AG04450 (cell line): ENCODE data around the gene SLC5A10. TPM values are rescaled to one million over a fixed set of nuclear protein-coding genes. Genes with fewer than 3 reads are reported as not detected.

Experiments
- CTCF ChIA-PET: fragments of 300-600, 350-600 bp; formaldehyde crosslinking; extraction: SDS; loops from one replicate; lab custom pipeline; 2022; ENCODE audit warnings: antibody characterized with exemption, inconsistent platforms; lab: Charles Lee
- POLR2A ChIA-PET: fragments of 350-600 bp; formaldehyde crosslinking; extraction: SDS; loops from one replicate; lab custom pipeline; 2021; ENCODE audit warnings: antibody characterized with exemption, inconsistent platforms; lab: Yijun Ruan, JAX
- DNase-seq: peaks from one replicate; pipeline ENCODE4 v3.0.0-alpha.2; 2011; ENCODE audit warnings: low read depth, low spot score
- H3K27ac ChIP-seq: one replicate; pipeline ENCODE4 v1.5.1; 2012; ENCODE audit warnings: low read depth, low read length, control low read depth
- H3K27me3 ChIP-seq: one replicate; pipeline ENCODE4 v1.6.0; 2012; ENCODE audit warnings: low read length; ENCODE audit not compliant: control insufficient read depth, insufficient read depth
- H3K4me3 ChIP-seq: 2 replicates; pipeline ENCODE4 v1.5.1; 2011; ENCODE audit warnings: mild to moderate bottlenecking, low read depth, low read length, control low read depth
- H3K9me3 ChIP-seq: 2 replicates; pipeline ENCODE4 v1.5.1; 2012; ENCODE audit warnings: low read length; ENCODE audit not compliant: control insufficient read depth, insufficient read depth
- CTCF ChIP-seq: IDR thresholded peaks from 2 replicates; pipeline ENCODE4 v1.5.1; 2011; ENCODE audit warnings: low read depth, low read length, control low read depth, inconsistent platforms
- polyA plus RNA-seq: library from polyadenylated mRNA; depleted of rRNA; stranded (reverse); fragments of >200 nt; gene quantifications from 2 replicates; pipeline ENCODE4 v1.2.3, GENCODE V29; 2011

Gene SLC5A10
- polyA plus RNA-seq, 1 experiment = not detected

- no peak overlapping the region for H3K4me3 ChIP-seq
- ChIA-PET POLR2A (no interaction called here), CTCF (interaction anchor here (0.9 kb wide), 1 partner anchor 20 kb away, joined by 3 read pairs; no protein-coding TSS in a partner anchor)
- no peaks in the 10 kb centered on the region for H3K27me3 ChIP-seq
- no peaks in the 10 kb centered on the region; the same call in 1 of the 2 replicates for H3K9me3 ChIP-seq
- peak overlapping the region; percentile 85 for H3K27ac ChIP-seq
- TF ChIP-seq CTCF = no peak
- DNase-seq = no peak
Observed at GRCh38 chr17:18980682-18981334, 28.8 kb downstream of the SLC5A10 start.

DNA sequence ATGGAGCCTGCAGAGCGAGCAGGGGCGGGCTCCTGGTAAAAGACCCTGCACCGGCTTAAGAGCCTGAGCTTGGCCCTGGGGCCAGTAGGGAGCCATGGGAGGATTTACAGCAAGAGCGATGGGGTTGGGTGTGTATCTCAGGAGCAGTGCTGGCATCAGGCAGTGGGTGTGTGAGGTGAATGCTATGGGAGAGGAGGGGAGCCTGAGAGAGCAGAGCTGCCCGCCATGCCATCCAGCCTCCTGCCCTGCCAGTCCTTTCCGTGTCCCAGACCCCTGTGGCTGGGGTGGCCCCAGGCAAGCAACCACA, 29.3 kb downstream of the SLC5A10 start:
- no peaks in the 10 kb centered on the region for H3K27me3 ChIP-seq
- ChIA-PET CTCF (interaction anchor here (0.9 kb wide), 1 partner anchor 20 kb away, joined by 3 read pairs; no protein-coding TSS in a partner anchor), POLR2A (no interaction called here)
- no peak for DNase-seq
- H3K4me3 ChIP-seq = no peak overlapping the region
- no peak for TF ChIP-seq CTCF
- H3K27ac ChIP-seq = peak overlapping the region; percentile 85
- no peaks in the 10 kb centered on the region; the same call in 1 of the 2 replicates for H3K9me3 ChIP-seq

GRCh38 chr17:18981642-18982424, 29.9 kb downstream of the SLC5A10 start:
- ChIA-PET CTCF (interaction anchor here (0.9 kb wide), 1 partner anchor 21 kb away, joined by 3 read pairs; no protein-coding TSS in a partner anchor), POLR2A (no interaction called here)
- Histone ChIP-seq H3K27me3 (no peaks in the 10 kb centered on the region), H3K4me3 (no peak overlapping the region), H3K27ac (peak overlapping the region; percentile 85), H3K9me3 (no peaks in the 10 kb centered on the region; the same call in 1 of the 2 replicates)
- no peak for DNase-seq
- TF ChIP-seq CTCF = no peak

DNA sequence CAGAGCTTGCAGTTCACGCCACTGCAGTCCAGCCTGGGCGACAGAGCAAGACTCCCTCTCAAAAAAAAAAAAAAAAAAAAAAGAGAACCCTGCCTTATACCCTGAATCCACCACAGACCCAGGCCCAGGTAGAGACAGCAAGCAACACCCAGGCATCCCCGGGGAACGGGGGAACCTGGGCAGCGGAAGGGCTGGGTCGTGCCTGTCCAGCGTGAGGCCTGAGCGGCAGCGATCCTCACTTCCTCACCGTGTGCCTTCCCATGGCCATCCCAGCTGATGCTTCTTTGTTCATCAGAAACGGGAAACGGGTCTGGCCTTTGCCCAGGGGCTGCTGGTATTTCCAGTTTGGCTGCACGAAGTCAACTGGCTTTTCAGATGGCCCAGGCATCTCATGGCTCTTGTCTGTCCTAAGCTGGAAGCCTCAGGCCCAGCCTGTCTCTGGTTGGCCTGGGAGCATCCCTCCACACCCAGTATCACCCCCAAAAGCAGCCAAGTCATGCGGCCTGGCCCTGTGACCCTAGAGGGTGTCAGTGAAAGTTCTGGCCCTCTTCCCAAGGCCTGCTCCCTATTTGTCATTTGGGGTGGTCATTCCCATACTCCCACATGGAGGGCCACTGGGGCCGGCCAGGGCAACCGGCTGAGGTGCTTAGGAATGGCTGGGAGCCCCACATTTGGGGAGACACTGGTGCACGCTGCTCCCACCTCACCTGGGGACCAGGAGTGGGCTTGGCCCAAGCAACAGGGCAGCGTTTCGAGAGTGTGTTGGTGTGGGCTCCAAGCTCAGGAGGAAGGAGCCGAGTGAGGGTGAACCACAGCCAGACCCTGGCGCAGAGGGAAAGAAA, 32.5 kb downstream of the SLC5A10 start:
- Histone ChIP-seq H3K4me3 (no peak overlapping the region), H3K27me3 (no peaks in the 10 kb centered on the region), H3K9me3 (no peaks in the 10 kb centered on the region; the same call in 1 of the 2 replicates), H3K27ac (no peak overlapping the region)
- TF ChIP-seq CTCF = no peak
- DNase-seq = no peak
- ChIA-PET CTCF (no interaction called here), POLR2A (no interaction called here)
